GM12878 (cell line): ENCODE data around the gene TCP11L2. TPM values are rescaled to one million over a fixed set of nuclear protein-coding genes. Genes with fewer than 3 reads are reported as not detected.

Source experiments
- ATAC-seq: fragments of 200-7000 bp; cut with Tn5 transposase; 3 replicates; pipeline ENCODE4 v1.9.1; 2020; ENCODE audit warnings: mild to moderate bottlenecking, moderate library complexity
- BruUV-seq: library from RNA; stranded (reverse); fragments of 400-500 nt; replicated peaks from 2 replicates; lab custom pipeline; 2021; lab: Mats Ljungman, UMichigan
- CTCF ChIA-PET: fragments of 300-600 bp; sonication (Branson Sonifier 250); formaldehyde crosslinking; extraction: SDS; loops from one replicate; lab custom pipeline; 2021; ENCODE audit warnings: inconsistent platforms; lab: Yijun Ruan, JAX
- POLR2A ChIA-PET: fragments of 350-600 bp; formaldehyde crosslinking; extraction: SDS; loops from one replicate; lab custom pipeline; 2021; ENCODE audit warnings: inconsistent platforms; lab: Charles Lee
- RAD21 ChIA-PET: fragments of 300-600 bp; sonication (Branson Sonifier 250); formaldehyde crosslinking; loops from one replicate; lab custom pipeline; 2023; ENCODE audit warnings: antibody characterized with exemption; ENCODE audit not compliant: unreplicated experiment; lab: Charles Lee
- SMC1A ChIA-PET: fragments of 300-600 bp; sonication (Branson Sonifier 250); formaldehyde crosslinking; loops from one replicate; lab custom pipeline; 2023; ENCODE audit not compliant: unreplicated experiment, uncharacterized antibody; lab: Charles Lee
- DNase-seq: peaks from one replicate; pipeline ENCODE4 v3.0.0-alpha.2; 2011; ENCODE audit warnings: low read depth, low spot score
- FAIRE-seq: peaks from 3 replicates; lab custom pipeline; 2011; peaks lifted over from hg19 to GRCh38; lab: Jason Lieb, UNC
- H2AFZ ChIP-seq: 2 replicates; pipeline ENCODE4 v1.6.0; 2011; ENCODE audit warnings: low read depth, low read length, control low read depth; ENCODE audit not compliant: control insufficient read depth
- H3K27ac ChIP-seq: 2 replicates; pipeline ENCODE4 v1.5.1; 2011; ENCODE audit warnings: control low read depth; ENCODE audit not compliant: control insufficient read depth, insufficient read depth
- H3K27me3 ChIP-seq, 2 experiments: replicated peaks in 1 of 2; 2 replicates each; pipeline versions ENCODE4 v1.6.0 to v1.6.1; 2011; ENCODE audit warnings: low read length in 1 of 2; ENCODE audit not compliant: control insufficient read depth in 2 of 2, insufficient read depth in 2 of 2
- H3K36me3 ChIP-seq, 2 experiments: 2 replicates each; pipeline ENCODE4 v1.5.1; 2011; ENCODE audit warnings: low read length in 1 of 2; ENCODE audit not compliant: control insufficient read depth in 2 of 2, insufficient read depth in 2 of 2
- H3K4me1 ChIP-seq: 2 replicates; pipeline ENCODE4 v1.6.1; 2011; ENCODE audit warnings: mild to moderate bottlenecking, low read length, moderate library complexity, mixed read lengths; ENCODE audit not compliant: control insufficient read depth, insufficient read depth
- H3K4me2 ChIP-seq: 2 replicates; pipeline ENCODE4 v1.6.0; 2011; ENCODE audit warnings: control low read depth; ENCODE audit not compliant: control insufficient read depth, insufficient read depth
- H3K4me3 ChIP-seq: fragments of 200-600 bp; sonication (generic); 2 replicates; pipeline ENCODE4 v1.5.1; 2016
- H3K79me2 ChIP-seq: 2 replicates; pipeline ENCODE4 v1.6.0; 2011; ENCODE audit warnings: low read length; ENCODE audit not compliant: control insufficient read depth, insufficient read depth
- H3K9ac ChIP-seq: 2 replicates; pipeline ENCODE4 v1.8.0; 2011; ENCODE audit warnings: low read length, control low read depth, mixed read lengths; ENCODE audit not compliant: control insufficient read depth, insufficient read depth
- H3K9me3 ChIP-seq: replicated peaks from 3 replicates; pipeline ENCODE4 v1.5.1; 2011; ENCODE audit warnings: mild to moderate bottlenecking, low read length; ENCODE audit not compliant: control insufficient read depth, insufficient read depth
- H4K20me1 ChIP-seq: 2 replicates; pipeline ENCODE4 v1.6.0; 2011; ENCODE audit not compliant: control insufficient read depth, insufficient read depth
- BHLHE40 ChIP-seq, 2 experiments: fragments of 450-650 bp in 1 of 2; IDR thresholded peaks; 2 replicates each; pipeline ENCODE4 v1.6.1; 2011 to 2017; ENCODE audit warnings: low read depth in 2 of 2, borderline replicate concordance in 1 of 2, improper control_type of control experiment in 1 of 2, low read length in 1 of 2, mild to moderate bottlenecking in 1 of 2
- EZH2 ChIP-seq: IDR thresholded peaks from 2 replicates; pipeline ENCODE4 v1.6.1; 2012; ENCODE audit warnings: low read depth, mild to moderate bottlenecking, control low read depth, inconsistent platforms, low read length, borderline replicate concordance; ENCODE audit not compliant: control insufficient read depth
- GATAD2B ChIP-seq: fragments of 450-650 bp; conservative IDR thresholded peaks from 2 replicates; pipeline ENCODE4 v1.6.1; 2017; ENCODE audit warnings: low read depth, mild to moderate bottlenecking, moderate library complexity
- LARP7 ChIP-seq: fragments of 450-650 bp; IDR thresholded peaks from 2 replicates; pipeline ENCODE4 v1.6.1; 2017; ENCODE audit warnings: mild to moderate bottlenecking
- RCOR1 ChIP-seq: conservative IDR thresholded peaks from 2 replicates; pipeline ENCODE4 v1.6.1; 2012; ENCODE audit warnings: low read depth, low read length, improper control_type of control experiment
- SIX5 ChIP-seq: IDR thresholded peaks from 2 replicates; pipeline ENCODE4 v1.6.1; 2011; ENCODE audit warnings: mild to moderate bottlenecking, low read depth, low read length, moderate library complexity; ENCODE audit not compliant: severe bottlenecking
- SUPT20H ChIP-seq: IDR thresholded peaks from 2 replicates; pipeline ENCODE4 v1.6.1; 2011; ENCODE audit warnings: low read depth, mild to moderate bottlenecking, low read length, moderate library complexity, borderline replicate concordance; ENCODE audit not compliant: control insufficient read depth
- ZNF274 ChIP-seq: IDR thresholded peaks from one replicate; pipeline ENCODE4 v1.8.0; 2011; ENCODE audit not compliant: insufficient read length, insufficient read depth
- ZNF622 ChIP-seq: fragments of 450-650 bp; IDR thresholded peaks from 2 replicates; pipeline ENCODE4 v1.6.1; 2017; ENCODE audit warnings: mild to moderate bottlenecking, inconsistent platforms
- WGBS: methylation state at CpG from one replicate; pipeline ENCODE4 v1.1.6; 2016; ENCODE audit warnings: low lambda C conversion rate; ENCODE audit not compliant: insufficient replicate concordance, insufficient coverage; ENCODE audit errors: missing lambda C conversion rate; 5-methylcytosine and 5-hydroxymethylcytosine counted together
- in situ Hi-C: fragments of 300-500 bp; cut with MboI; formaldehyde crosslinking; loops from 9 replicates; pipeline ENCODE4 v1.14.3; 2018; ENCODE audit warnings: mixed read lengths
- intact Hi-C: fragments of 100-400 bp; cut with micrococcal nuclease; formaldehyde crosslinking; loops from one replicate; pipeline ENCODE4 v1.14.2; 2022; ENCODE audit not compliant: unreplicated experiment
- polyA plus RNA-seq, 11 experiments: library from polyadenylated mRNA; depleted of rRNA in 4 of 11; unstranded in 6 of 11; stranded (reverse) in 5 of 11; fragments of >200 nt; fragmentation: Nextera tagmentation in 4 of 11; fragmentation: Illumina TruSeq in 1 of 11; extraction: Ambion mirVana in 4 of 11; extraction: Trizol in 1 of 11; gene quantifications; 1 replicate in 1 of 11; 2 replicates in 10 of 11; pipeline versions ENCODE4 v1.2.1 to v1.2.3, GENCODE V29; 2011 to 2016; ENCODE audit warnings: inconsistent platforms in 2 of 11, missing spikeins in 2 of 11, low read depth in 1 of 11
- total RNA-seq, 4 experiments: library from RNA; depleted of rRNA in 3 of 4; stranded (reverse); fragments of >200 nt in 3 of 4; fragmentation: Illumina TruSeq in 1 of 4; extraction: Trizol in 1 of 4; gene quantifications; 2 replicates each; pipeline versions ENCODE4 v1.2.1 to v1.2.3, GENCODE V29; 2013 to 2021
- TF ChIP-seq, protein P1 (sequence below): fragments of 450-650 bp; IDR thresholded peaks from 2 replicates; pipeline ENCODE4 v1.6.1; 2016; ENCODE audit warnings: mild to moderate bottlenecking, moderate library complexity, borderline replicate concordance
- TF ChIP-seq, protein P2 (sequence below): fragments of 450-650 bp; IDR thresholded peaks from 2 replicates; pipeline ENCODE4 v1.6.1; 2017; ENCODE audit warnings: mild to moderate bottlenecking, moderate library complexity

Gene TCP11L2
- total and polyA plus RNA-seq, 10 of the 15 experiments (the other 5 are each of a cell fraction or from before 2014, with no cell fraction given): 0.18 to 5.0 (median 0.90) TPM

DNA sequence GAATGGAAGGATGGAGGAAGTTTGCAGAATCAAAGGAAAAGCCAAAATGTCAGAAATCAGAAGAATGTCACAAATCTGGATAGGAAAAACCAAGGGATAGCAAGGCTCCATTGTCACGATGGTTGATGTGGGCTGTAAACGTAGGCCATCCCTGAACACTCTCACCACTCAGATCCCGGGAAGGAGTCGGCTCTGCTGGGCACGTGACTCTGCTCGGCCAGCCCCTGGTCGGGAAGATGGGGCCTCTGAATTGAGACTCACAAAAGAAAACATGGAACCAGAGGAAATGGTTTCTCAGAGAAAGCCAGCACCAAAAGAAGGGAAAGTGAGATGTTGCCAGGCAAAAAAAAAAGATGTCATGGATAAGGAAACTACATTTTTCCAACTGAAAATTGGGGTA, 26.2 kb downstream of the TCP11L2 start:
- no peaks in the 10 kb centered on the region for H3K27me3 ChIP-seq
- no peak overlapping the region for H2AFZ ChIP-seq
- no peak overlapping the region for H3K4me2 ChIP-seq
- ChIA-PET SMC1A (no interaction called here), CTCF (interaction anchor here (0.6 to 1.9 kb wide), 2 partner anchors 44 to 538 kb away, joined by 3 to 4 read pairs; no protein-coding TSS in a partner anchor), POLR2A (no interaction called here), RAD21 (no interaction called here)
- no peak overlapping the region for H3K4me3 ChIP-seq
- no peaks in the 10 kb centered on the region for H3K9me3 ChIP-seq
- BruUV-seq: no TSS peak
- FAIRE-seq: no peak
- H3K79me2 ChIP-seq: no peaks in the 10 kb centered on the region
- H3K27ac ChIP-seq: no peak overlapping the region
- no peak overlapping the region for H3K9ac ChIP-seq
- H4K20me1 ChIP-seq: no peaks in the 10 kb centered on the region
- TF ChIP-seq EZH2 (no peak), GATAD2B (no peak), ZNF622 (no peak), RCOR1 (no peak), SUPT20H (no peak), BHLHE40 (IDR thresholded peaks at IDR 0.05; ENCODE audit: borderline replicate concordance in 1 of 2, low read depth in 2 of 2, low read length in 1 of 2) (no peak), LARP7 (no peak), ZNF274 (no peak), SIX5 (no peak)
- TF ChIP-seq, protein P1, sequence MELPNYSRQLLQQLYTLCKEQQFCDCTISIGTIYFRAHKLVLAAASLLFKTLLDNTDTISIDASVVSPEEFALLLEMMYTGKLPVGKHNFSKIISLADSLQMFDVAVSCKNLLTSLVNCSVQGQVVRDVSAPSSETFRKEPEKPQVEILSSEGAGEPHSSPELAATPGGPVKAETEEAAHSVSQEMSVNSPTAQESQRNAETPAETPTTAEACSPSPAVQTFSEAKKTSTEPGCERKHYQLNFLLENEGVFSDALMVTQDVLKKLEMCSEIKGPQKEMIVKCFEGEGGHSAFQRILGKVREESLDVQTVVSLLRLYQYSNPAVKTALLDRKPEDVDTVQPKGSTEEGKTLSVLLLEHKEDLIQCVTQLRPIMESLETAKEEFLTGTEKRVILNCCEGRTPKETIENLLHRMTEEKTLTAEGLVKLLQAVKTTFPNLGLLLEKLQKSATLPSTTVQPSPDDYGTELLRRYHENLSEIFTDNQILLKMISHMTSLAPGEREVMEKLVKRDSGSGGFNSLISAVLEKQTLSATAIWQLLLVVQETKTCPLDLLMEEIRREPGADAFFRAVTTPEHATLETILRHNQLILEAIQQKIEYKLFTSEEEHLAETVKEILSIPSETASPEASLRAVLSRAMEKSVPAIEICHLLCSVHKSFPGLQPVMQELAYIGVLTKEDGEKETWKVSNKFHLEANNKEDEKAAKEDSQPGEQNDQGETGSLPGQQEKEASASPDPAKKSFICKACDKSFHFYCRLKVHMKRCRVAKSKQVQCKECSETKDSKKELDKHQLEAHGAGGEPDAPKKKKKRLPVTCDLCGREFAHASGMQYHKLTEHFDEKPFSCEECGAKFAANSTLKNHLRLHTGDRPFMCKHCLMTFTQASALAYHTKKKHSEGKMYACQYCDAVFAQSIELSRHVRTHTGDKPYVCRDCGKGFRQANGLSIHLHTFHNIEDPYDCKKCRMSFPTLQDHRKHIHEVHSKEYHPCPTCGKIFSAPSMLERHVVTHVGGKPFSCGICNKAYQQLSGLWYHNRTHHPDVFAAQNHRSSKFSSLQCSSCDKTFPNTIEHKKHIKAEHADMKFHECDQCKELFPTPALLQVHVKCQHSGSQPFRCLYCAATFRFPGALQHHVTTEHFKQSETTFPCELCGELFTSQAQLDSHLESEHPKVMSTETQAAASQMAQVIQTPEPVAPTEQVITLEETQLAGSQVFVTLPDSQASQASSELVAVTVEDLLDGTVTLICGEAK: no peak
- TF ChIP-seq, protein P2, sequence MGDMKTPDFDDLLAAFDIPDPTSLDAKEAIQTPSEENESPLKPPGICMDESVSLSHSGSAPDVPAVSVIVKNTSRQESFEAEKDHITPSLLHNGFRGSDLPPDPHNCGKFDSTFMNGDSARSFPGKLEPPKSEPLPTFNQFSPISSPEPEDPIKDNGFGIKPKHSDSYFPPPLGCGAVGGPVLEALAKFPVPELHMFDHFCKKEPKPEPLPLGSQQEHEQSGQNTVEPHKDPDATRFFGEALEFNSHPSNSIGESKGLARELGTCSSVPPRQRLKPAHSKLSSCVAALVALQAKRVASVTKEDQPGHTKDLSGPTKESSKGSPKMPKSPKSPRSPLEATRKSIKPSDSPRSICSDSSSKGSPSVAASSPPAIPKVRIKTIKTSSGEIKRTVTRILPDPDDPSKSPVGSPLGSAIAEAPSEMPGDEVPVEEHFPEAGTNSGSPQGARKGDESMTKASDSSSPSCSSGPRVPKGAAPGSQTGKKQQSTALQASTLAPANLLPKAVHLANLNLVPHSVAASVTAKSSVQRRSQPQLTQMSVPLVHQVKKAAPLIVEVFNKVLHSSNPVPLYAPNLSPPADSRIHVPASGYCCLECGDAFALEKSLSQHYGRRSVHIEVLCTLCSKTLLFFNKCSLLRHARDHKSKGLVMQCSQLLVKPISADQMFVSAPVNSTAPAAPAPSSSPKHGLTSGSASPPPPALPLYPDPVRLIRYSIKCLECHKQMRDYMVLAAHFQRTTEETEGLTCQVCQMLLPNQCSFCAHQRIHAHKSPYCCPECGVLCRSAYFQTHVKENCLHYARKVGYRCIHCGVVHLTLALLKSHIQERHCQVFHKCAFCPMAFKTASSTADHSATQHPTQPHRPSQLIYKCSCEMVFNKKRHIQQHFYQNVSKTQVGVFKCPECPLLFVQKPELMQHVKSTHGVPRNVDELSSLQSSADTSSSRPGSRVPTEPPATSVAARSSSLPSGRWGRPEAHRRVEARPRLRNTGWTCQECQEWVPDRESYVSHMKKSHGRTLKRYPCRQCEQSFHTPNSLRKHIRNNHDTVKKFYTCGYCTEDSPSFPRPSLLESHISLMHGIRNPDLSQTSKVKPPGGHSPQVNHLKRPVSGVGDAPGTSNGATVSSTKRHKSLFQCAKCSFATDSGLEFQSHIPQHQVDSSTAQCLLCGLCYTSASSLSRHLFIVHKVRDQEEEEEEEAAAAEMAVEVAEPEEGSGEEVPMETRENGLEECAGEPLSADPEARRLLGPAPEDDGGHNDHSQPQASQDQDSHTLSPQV: no peak
- H3K36me3 ChIP-seq: no peaks in the 10 kb centered on the region
- 31% methylated on average over 7 of the region's 7 CpGs for WGBS
- DNase-seq: no peak
- intact Hi-C loops (no loop called here), in situ Hi-C loops (no loop called here)
- ATAC-seq: no peak
- H3K4me1 ChIP-seq: no peaks in the 10 kb centered on the region
